Liver (tissue), 9 donors: ENCODE data around the gene PTPRN2. TPM values are rescaled to one million over a fixed set of nuclear protein-coding genes. Genes with fewer than 3 reads are reported as not detected.

ENCODE experiments used
- DNase-seq: peaks from one replicate; pipeline ENCODE4 v3.0.0-alpha.2; 2017; ENCODE audit warnings: low spot score
- H3K27ac ChIP-seq, 2 donors: one replicate each; pipeline ENCODE4 v1.7.0; 2013; ENCODE audit warnings: inconsistent platforms in 2 of 2, low read length in 2 of 2, control low read depth in 1 of 2, low read depth in 1 of 2, mild to moderate bottlenecking in 1 of 2
- H3K27me3 ChIP-seq, 4 donors: one replicate each; pipeline versions ENCODE4 v1.6.1 to v1.7.0; 2013; ENCODE audit warnings: low read length in 3 of 4, inconsistent platforms in 1 of 4, mild to moderate bottlenecking in 1 of 4, moderate library complexity in 1 of 4; ENCODE audit not compliant: control insufficient read depth in 4 of 4, insufficient read depth in 4 of 4
- H3K36me3 ChIP-seq, 4 donors: one replicate each; pipeline versions ENCODE4 v1.6.1 to v1.7.0; 2013; ENCODE audit warnings: low read length in 3 of 4, mild to moderate bottlenecking in 3 of 4, low read depth in 1 of 4, moderate library complexity in 1 of 4; ENCODE audit not compliant: control insufficient read depth in 4 of 4, insufficient read depth in 3 of 4
- H3K4me1 ChIP-seq, 4 donors: one replicate each; pipeline versions ENCODE4 v1.6.1 to v1.7.0; 2013; ENCODE audit warnings: low read length in 3 of 4, mild to moderate bottlenecking in 3 of 4, moderate library complexity in 1 of 4; ENCODE audit not compliant: control insufficient read depth in 4 of 4, insufficient read depth in 4 of 4
- H3K4me3 ChIP-seq, 3 donors: one replicate each; pipeline versions ENCODE4 v1.6.1 to v1.7.0; 2013; ENCODE audit warnings: low read length in 3 of 3, control low read depth in 1 of 3, low read depth in 1 of 3, mild to moderate bottlenecking in 1 of 3
- H3K9ac ChIP-seq, 2 donors: one replicate each; pipeline ENCODE4 v1.7.0; 2013; ENCODE audit warnings: low read length in 2 of 2, mild to moderate bottlenecking in 2 of 2, moderate library complexity in 2 of 2, control low read depth in 1 of 2, low read depth in 1 of 2
- H3K9me3 ChIP-seq, 4 donors: one replicate each; pipeline versions ENCODE4 v1.6.1 to v1.7.0; 2013; ENCODE audit warnings: low read length in 3 of 4; ENCODE audit not compliant: control insufficient read depth in 4 of 4
- EGR1 ChIP-seq, 2 donors: IDR thresholded peaks; 2 replicates each; pipeline ENCODE4 v1.6.1; 2016 to 2018; ENCODE audit warnings: antibody characterized with exemption in 2 of 2, low read depth in 2 of 2
- FOXA1 ChIP-seq: IDR thresholded peaks from 2 replicates; pipeline ENCODE4 v1.6.1; 2016; ENCODE audit warnings: antibody characterized with exemption
- HNF4A ChIP-seq, 2 donors: conservative IDR thresholded peaks; 2 replicates each; pipeline ENCODE4 v1.6.1; 2016; ENCODE audit warnings: antibody characterized with exemption in 2 of 2, mild to moderate bottlenecking in 2 of 2
- HNF4G ChIP-seq: IDR thresholded peaks from 2 replicates; pipeline ENCODE4 v1.6.1; 2016; ENCODE audit warnings: antibody characterized with exemption
- JUND ChIP-seq, 2 donors: IDR thresholded peaks; 2 replicates each; pipeline ENCODE4 v1.6.1; 2016; ENCODE audit warnings: antibody characterized with exemption in 2 of 2
- MAX ChIP-seq: IDR thresholded peaks from 2 replicates; pipeline ENCODE4 v1.6.1; 2016; ENCODE audit warnings: antibody characterized with exemption
- NR2F2 ChIP-seq: IDR thresholded peaks from 2 replicates; pipeline ENCODE4 v1.6.1; 2016; ENCODE audit warnings: antibody characterized with exemption
- RAD21 ChIP-seq, 2 donors: IDR thresholded peaks; 2 replicates each; pipeline ENCODE4 v1.6.1; 2016; ENCODE audit warnings: antibody characterized with exemption in 2 of 2, mild to moderate bottlenecking in 2 of 2
- REST ChIP-seq: IDR thresholded peaks from 2 replicates; pipeline ENCODE4 v1.6.1; 2016; ENCODE audit warnings: antibody characterized with exemption, mild to moderate bottlenecking
- RXRA ChIP-seq, 2 donors: IDR thresholded peaks; 2 replicates each; pipeline ENCODE4 v1.6.1; 2017 to 2018; ENCODE audit warnings: antibody characterized with exemption in 2 of 2, mild to moderate bottlenecking in 1 of 2
- SP1 ChIP-seq: IDR thresholded peaks from 2 replicates; pipeline ENCODE4 v1.6.1; 2018; ENCODE audit warnings: antibody characterized with exemption, mild to moderate bottlenecking
- WGBS: extraction: QIAGEN DNeasy Blood & Tissue Kit; methylation state at CpG from one replicate; pipeline ENCODE4 v1.1.7; 2013; 5-methylcytosine and 5-hydroxymethylcytosine counted together
- polyA plus RNA-seq, 2 donors: library from polyadenylated mRNA; stranded (reverse) in 1 of 2; unstranded in 1 of 2; fragments of 200-250 nt in 1 of 2; fragments of >200 nt in 1 of 2; fragmentation: Nextera tagmentation in 1 of 2; extraction: Ambion mirVana in 1 of 2; gene quantifications; one replicate each; pipeline versions ENCODE4 v1.2.1 to v1.2.3, GENCODE V29; 2013 to 2015
- total RNA-seq, 2 donors: library from RNA; depleted of rRNA; stranded (reverse); fragments of >200 nt; gene quantifications; one replicate each; pipeline ENCODE4 v1.2.3, GENCODE V29; 2014
- TF ChIP-seq, protein P1 (sequence below): fragments of 150-350 bp; IDR thresholded peaks from 2 replicates; pipeline ENCODE4 v1.5.1; 2017; ENCODE audit warnings: improper control_type of control experiment, low read depth, low read length; ENCODE audit not compliant: missing input control
- TF ChIP-seq, protein P2 (sequence below): IDR thresholded peaks from 2 replicates; pipeline ENCODE4 v1.6.1; 2016; ENCODE audit warnings: antibody characterized with exemption
- TF ChIP-seq, protein P3 (sequence below): IDR thresholded peaks from 2 replicates; pipeline ENCODE4 v1.6.1; 2016; ENCODE audit warnings: antibody characterized with exemption
- donor health status: healthy.
- donor health status: healthy.
- donor health status: healthy.
- donor health status: healthy.
- donor health status: healthy.

Gene PTPRN2
- total and polyA plus RNA-seq, 4 donors = 0.75 to 1.9 (median 1.1) TPM

DNA sequence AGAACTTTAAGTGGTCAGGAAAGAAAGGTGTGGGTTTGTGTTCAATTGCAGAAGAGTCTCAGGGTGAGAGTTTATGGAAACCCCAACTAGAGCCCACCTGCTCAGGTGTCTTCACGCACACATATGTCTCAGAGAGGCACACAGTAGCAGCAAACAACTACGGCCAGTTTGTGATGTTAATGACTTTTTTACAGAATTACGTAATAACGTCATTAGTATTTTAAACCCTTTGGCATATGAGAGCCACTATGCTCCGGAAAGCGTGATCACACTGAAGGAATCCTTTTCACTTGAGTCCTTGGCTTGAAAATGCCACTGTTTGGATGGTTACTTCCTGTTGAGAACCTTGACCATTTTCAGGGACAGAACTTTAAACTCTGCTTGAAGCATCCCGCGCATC is 204.0 kb downstream of the PTPRN2 start:
- Histone ChIP-seq H3K4me1 (no peaks in the 10 kb centered on the region), H3K36me3 (no peaks in the 10 kb centered on the region)

More for the DNA sequence above, 204.0 kb downstream of the PTPRN2 start:
- Histone ChIP-seq H3K27me3 (no peaks in the 10 kb centered on the region), H3K27ac (no peak overlapping the region), H3K9ac (no peak overlapping the region), H3K4me3 (no peak overlapping the region), H3K9me3 (no peaks in the 10 kb centered on the region)
- no peak for TF ChIP-seq EGR1 (IDR thresholded peaks at IDR 0.05; ENCODE audit: low read depth in 2 of 2)
- TF ChIP-seq, protein P1, sequence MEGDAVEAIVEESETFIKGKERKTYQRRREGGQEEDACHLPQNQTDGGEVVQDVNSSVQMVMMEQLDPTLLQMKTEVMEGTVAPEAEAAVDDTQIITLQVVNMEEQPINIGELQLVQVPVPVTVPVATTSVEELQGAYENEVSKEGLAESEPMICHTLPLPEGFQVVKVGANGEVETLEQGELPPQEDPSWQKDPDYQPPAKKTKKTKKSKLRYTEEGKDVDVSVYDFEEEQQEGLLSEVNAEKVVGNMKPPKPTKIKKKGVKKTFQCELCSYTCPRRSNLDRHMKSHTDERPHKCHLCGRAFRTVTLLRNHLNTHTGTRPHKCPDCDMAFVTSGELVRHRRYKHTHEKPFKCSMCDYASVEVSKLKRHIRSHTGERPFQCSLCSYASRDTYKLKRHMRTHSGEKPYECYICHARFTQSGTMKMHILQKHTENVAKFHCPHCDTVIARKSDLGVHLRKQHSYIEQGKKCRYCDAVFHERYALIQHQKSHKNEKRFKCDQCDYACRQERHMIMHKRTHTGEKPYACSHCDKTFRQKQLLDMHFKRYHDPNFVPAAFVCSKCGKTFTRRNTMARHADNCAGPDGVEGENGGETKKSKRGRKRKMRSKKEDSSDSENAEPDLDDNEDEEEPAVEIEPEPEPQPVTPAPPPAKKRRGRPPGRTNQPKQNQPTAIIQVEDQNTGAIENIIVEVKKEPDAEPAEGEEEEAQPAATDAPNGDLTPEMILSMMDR = no peak
- TF ChIP-seq, protein P2, sequence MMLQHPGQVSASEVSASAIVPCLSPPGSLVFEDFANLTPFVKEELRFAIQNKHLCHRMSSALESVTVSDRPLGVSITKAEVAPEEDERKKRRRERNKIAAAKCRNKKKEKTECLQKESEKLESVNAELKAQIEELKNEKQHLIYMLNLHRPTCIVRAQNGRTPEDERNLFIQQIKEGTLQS = no peak
- TF ChIP-seq RAD21 (IDR thresholded peaks at IDR 0.05) = no peak
- no peak for TF ChIP-seq HNF4G
- no peak for TF ChIP-seq RXRA (IDR thresholded peaks at IDR 0.05)
- no peak for TF ChIP-seq JUND (IDR thresholded peaks at IDR 0.05)
- TF ChIP-seq, protein P3, sequence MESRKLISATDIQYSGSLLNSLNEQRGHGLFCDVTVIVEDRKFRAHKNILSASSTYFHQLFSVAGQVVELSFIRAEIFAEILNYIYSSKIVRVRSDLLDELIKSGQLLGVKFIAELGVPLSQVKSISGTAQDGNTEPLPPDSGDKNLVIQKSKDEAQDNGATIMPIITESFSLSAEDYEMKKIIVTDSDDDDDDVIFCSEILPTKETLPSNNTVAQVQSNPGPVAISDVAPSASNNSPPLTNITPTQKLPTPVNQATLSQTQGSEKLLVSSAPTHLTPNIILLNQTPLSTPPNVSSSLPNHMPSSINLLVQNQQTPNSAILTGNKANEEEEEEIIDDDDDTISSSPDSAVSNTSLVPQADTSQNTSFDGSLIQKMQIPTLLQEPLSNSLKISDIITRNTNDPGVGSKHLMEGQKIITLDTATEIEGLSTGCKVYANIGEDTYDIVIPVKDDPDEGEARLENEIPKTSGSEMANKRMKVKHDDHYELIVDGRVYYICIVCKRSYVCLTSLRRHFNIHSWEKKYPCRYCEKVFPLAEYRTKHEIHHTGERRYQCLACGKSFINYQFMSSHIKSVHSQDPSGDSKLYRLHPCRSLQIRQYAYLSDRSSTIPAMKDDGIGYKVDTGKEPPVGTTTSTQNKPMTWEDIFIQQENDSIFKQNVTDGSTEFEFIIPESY = no peak
- TF ChIP-seq FOXA1 = no peak
- no peak for TF ChIP-seq HNF4A (conservative IDR thresholded peaks at IDR 0.05)
- no peak for TF ChIP-seq MAX
- no peak for TF ChIP-seq REST
- no peak for TF ChIP-seq NR2F2
- TF ChIP-seq SP1 = no peak
- 78% methylated on average over 8 of the region's 8 CpGs for WGBS
- no peak for DNase-seq
